HG03432 (cell line): ENCODE data around the gene KCNQ1.

ENCODE experiments used
- ATAC-seq: cut with Tn5 transposase; IDR thresholded peaks from one replicate; pipeline ENCODE4 v1.9.1; 2021; ENCODE audit warnings: mild to moderate bottlenecking, moderate library complexity; ENCODE audit not compliant: unreplicated experiment

The KCNQ1 gene

GRCh38 chr11:2507212-2507901, 62.5 kb downstream of the KCNQ1 start:
- no peak for ATAC-seq

GRCh38 chr11:2507945-2508749, 63.3 kb downstream of the KCNQ1 start:
- no peak for ATAC-seq

GRCh38 chr11:2508793-2509192, 64.0 kb downstream of the KCNQ1 start:
- no peak for ATAC-seq

- ATAC-seq = no peak
Measured at GRCh38 chr11:2509481-2510001, 64.7 kb downstream of the KCNQ1 start.

- ATAC-seq = no peak
Measured at GRCh38 chr11:2510626-2511402, 66.0 kb downstream of the KCNQ1 start.

- no peak for ATAC-seq
Measured at GRCh38 chr11:2511421-2512369, 66.9 kb downstream of the KCNQ1 start.

GRCh38 chr11:2512431-2513407, 67.9 kb downstream of the KCNQ1 start:
- no peak for ATAC-seq

- no peak for ATAC-seq
Measured at GRCh38 chr11:2513441-2513840, 68.6 kb downstream of the KCNQ1 start.

GRCh38 chr11:2515401-2516275, 70.8 kb downstream of the KCNQ1 start:
- no peak for ATAC-seq

- ATAC-seq = no peak
Measured at GRCh38 chr11:2516276-2517015, 71.6 kb downstream of the KCNQ1 start.

GRCh38 chr11:2517016-2517385, 72.2 kb downstream of the KCNQ1 start:
- no peak for ATAC-seq

- no peak for ATAC-seq
Measured at GRCh38 chr11:2517386-2518064, 72.7 kb downstream of the KCNQ1 start.

GRCh38 chr11:2518111-2518982, 73.5 kb downstream of the KCNQ1 start:
- ATAC-seq = no peak

- no peak for ATAC-seq
Measured at GRCh38 chr11:2518983-2519340, 74.2 kb downstream of the KCNQ1 start.

- ATAC-seq = no peak
Measured at GRCh38 chr11:2519517-2519861, 74.7 kb downstream of the KCNQ1 start.
